WERI-Rb-1 (cell line): ENCODE data around the gene POSTN.
"Not testable (repeated sequence)": the region's sequence is repeated elsewhere in the genome, so short reads cannot be mapped to it uniquely, and the experiment has no call there.

ENCODE experiments used
- DNase-seq: peaks from one replicate; pipeline ENCODE4 v3.0.0-alpha.2; 2020
- H3K27ac ChIP-seq: fragments of 250-450 bp; sonication (Bioruptor Pico); 2 replicates; pipeline ENCODE4 v1.5.1; 2020; ENCODE audit warnings: mild to moderate bottlenecking, moderate library complexity
- H3K27me3 ChIP-seq: fragments of 250-450 bp; sonication (Bioruptor Pico); 2 replicates; pipeline ENCODE4 v1.5.1; 2021; ENCODE audit warnings: mild to moderate bottlenecking, low read depth, moderate library complexity; ENCODE audit not compliant: insufficient read depth, severe bottlenecking
- H3K36me3 ChIP-seq: fragments of 250-450 bp; sonication (Bioruptor Pico); 2 replicates; pipeline ENCODE4 v1.5.1; 2020; ENCODE audit warnings: mild to moderate bottlenecking, moderate library complexity
- H3K4me3 ChIP-seq: 2 replicates; pipeline ENCODE4 v1.5.1; 2011; ENCODE audit warnings: low read depth, mild to moderate bottlenecking, control low read depth, low read length
- H3K9me3 ChIP-seq: fragments of 250-450 bp; sonication (Bioruptor Pico); 2 replicates; pipeline ENCODE4 v1.5.1; 2021; ENCODE audit warnings: mild to moderate bottlenecking, moderate library complexity; ENCODE audit not compliant: severe bottlenecking
- TF ChIP-seq, protein P1 (sequence below): IDR thresholded peaks from 2 replicates; pipeline ENCODE4 v1.5.1; 2011; ENCODE audit warnings: low read depth, mild to moderate bottlenecking, control low read depth, inconsistent platforms, low read length

The POSTN gene

DNA sequence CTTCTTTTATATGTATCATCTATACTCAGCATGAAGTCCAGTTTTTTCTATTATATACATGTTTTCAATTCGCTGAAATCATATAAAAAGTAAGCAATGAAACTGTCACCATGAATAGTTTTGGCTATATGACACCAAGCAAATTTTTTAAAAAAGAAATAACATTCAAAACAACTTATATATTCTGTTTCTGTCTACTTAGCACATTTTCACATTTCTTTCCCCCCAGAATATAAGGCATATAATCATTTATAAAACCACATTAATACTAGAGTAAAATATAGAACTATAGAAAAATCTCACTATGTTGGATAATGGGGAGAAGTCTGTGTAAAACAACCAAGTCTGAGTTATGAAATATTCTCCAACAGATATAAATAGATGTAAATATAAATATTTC, 33.1 kb downstream of the POSTN start:
- no peaks in the 10 kb centered on the region for H3K9me3 ChIP-seq
- H3K27me3 ChIP-seq = no peaks in the 10 kb centered on the region
- no peak overlapping the region for H3K4me3 ChIP-seq
- TF ChIP-seq, protein P1, sequence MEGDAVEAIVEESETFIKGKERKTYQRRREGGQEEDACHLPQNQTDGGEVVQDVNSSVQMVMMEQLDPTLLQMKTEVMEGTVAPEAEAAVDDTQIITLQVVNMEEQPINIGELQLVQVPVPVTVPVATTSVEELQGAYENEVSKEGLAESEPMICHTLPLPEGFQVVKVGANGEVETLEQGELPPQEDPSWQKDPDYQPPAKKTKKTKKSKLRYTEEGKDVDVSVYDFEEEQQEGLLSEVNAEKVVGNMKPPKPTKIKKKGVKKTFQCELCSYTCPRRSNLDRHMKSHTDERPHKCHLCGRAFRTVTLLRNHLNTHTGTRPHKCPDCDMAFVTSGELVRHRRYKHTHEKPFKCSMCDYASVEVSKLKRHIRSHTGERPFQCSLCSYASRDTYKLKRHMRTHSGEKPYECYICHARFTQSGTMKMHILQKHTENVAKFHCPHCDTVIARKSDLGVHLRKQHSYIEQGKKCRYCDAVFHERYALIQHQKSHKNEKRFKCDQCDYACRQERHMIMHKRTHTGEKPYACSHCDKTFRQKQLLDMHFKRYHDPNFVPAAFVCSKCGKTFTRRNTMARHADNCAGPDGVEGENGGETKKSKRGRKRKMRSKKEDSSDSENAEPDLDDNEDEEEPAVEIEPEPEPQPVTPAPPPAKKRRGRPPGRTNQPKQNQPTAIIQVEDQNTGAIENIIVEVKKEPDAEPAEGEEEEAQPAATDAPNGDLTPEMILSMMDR = no peak
- no peak for DNase-seq
- H3K36me3 ChIP-seq = no peaks in the 10 kb centered on the region
- no peak overlapping the region for H3K27ac ChIP-seq

DNA sequence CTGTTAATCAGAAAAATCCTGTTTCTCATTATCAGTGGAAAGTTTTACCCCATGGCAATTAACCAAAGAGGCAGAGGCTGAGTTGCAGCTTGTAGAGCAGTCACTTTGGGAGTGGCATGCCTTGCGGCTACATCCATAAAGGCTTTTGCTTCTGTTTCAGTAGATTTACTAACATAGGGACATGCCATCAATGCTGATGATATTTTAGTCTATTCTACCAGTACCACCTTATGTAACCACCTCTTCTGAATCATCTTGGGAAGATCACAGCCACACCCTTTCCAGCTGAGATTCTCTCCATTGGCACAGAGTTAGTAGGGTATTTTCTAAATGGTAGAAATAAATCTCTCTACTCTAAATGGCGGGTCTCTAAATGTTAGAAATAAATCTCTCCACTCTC, 37.5 kb downstream of the POSTN start:
- H3K36me3 ChIP-seq = no peaks in the 10 kb centered on the region
- H3K27ac ChIP-seq = no peak overlapping the region
- H3K9me3 ChIP-seq = no peaks in the 10 kb centered on the region
- no peak overlapping the region for H3K4me3 ChIP-seq
- no peak for DNase-seq
- TF ChIP-seq, protein P1 = no peak
- no peaks in the 10 kb centered on the region for H3K27me3 ChIP-seq

DNA sequence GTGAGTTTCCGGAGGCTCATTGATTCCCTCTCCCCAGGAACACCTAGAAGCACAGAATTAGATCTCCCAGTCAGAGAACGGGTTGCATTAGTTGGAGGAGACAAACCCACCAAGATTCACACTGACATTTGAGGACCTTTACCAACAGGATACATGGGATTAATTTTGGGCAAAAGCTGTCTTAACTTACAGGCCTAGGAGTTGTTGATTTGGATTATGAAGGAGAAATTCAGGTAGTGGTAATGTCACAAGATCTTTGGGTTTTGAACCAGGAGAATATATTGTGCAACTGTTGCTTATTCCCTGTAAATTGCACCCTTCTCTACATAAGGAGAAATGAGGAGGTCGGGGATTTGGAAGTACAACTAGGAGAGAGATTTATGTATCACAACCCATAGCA, 38.0 kb downstream of the POSTN start:
- H3K27me3 ChIP-seq = no peaks in the 10 kb centered on the region
- TF ChIP-seq, protein P1 = no peak
- H3K4me3 ChIP-seq = no peak overlapping the region
- no peak for DNase-seq
- no peak overlapping the region for H3K27ac ChIP-seq
- no peaks in the 10 kb centered on the region for H3K9me3 ChIP-seq
- no peaks in the 10 kb centered on the region for H3K36me3 ChIP-seq

DNA sequence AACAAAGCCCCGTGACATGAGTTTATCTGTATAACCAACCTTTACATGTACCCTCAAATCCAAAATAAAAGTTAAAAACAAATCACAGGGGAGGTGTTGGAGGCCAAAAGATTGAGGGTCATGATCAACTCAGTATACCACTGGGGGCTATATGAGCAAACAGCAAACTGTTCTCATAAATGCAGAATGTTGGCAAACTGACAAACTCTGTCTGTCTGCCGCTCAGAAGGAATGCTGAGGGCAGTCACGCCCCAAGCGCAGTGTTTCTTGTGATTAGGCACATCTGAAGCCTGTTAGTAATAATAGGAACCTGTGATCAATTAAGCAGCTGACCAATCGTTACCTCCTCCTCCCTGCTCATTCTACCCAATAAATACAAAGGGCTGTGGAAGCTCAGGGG, 39.8 kb downstream of the POSTN start:
- H3K9me3 ChIP-seq, H3K36me3 ChIP-seq, H3K27ac ChIP-seq, DNase-seq, H3K4me3 ChIP-seq, H3K27me3 ChIP-seq: not testable (repeated sequence)

DNA sequence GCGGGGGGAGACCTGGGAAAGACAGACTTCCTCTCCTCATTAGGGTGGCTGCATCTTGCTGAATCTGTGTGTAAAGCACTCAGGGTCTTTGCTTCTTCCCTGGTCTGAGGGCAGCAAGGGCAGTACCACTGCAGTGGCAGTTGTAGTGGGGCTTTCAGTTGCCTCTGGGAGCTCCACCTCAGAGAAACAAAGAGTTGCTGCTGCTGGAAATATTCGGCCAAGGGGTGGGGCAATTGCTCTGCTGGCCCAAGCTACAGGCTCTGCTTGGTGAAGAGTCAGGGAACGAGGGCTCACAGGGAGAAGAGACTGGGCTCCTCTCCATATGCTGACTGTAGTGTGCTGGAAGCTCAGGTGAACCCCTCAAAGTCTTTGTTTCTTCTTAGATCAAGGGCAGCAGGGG, 52.5 kb downstream of the POSTN start:
- no peak for DNase-seq
- Histone ChIP-seq H3K36me3 (no peaks in the 10 kb centered on the region), H3K27me3 (no peaks in the 10 kb centered on the region), H3K4me3 (no peak overlapping the region), H3K27ac (no peak overlapping the region), H3K9me3 (no peaks in the 10 kb centered on the region)
- TF ChIP-seq, protein P1 = no peak

DNA sequence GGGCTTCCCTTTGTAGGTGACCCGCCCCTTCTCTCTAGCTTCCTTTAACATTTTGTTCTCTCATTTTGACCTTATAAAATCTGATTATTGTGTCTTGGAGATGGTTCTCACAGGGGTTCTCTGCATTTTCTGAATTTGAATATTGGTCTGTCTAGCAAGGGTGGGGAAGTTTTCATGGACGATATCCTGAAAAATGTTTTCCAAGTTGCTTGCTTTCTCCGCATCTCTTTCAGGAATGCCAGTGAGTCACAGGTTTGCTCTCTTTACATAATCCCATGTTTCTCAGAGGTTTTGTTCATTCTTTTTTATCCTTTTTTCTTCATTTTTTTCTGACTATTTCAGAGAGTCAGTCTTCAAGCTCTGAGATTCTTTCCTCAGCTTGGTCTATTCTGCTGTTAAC, 53.6 kb downstream of the POSTN start:
- H3K27me3 ChIP-seq = no peaks in the 10 kb centered on the region
- no peaks in the 10 kb centered on the region for H3K36me3 ChIP-seq
- no peaks in the 10 kb centered on the region for H3K9me3 ChIP-seq
- TF ChIP-seq, protein P1 = no peak
- no peak overlapping the region for H3K4me3 ChIP-seq
- DNase-seq = no peak
- no peak overlapping the region for H3K27ac ChIP-seq
